Stimulated activated CD4-positive, alpha-beta T cell treated with anti-CD3 and anti-CD28 coated beads, Interleukin-12 subunit alpha, Interleukin-12 subunit beta, amount 100 ng/mL, for 4 hours (primary cell): ENCODE data around the gene ACSBG1.
A peak's percentile ranks its signal among the peaks of the same experiment; 100 is the strongest.
"Not testable (repeated sequence)": the region's sequence is repeated elsewhere in the genome, so short reads cannot be mapped to it uniquely, and the experiment has no call there.

Source experiments
- DNase-seq: peaks from one replicate; pipeline ENCODE4 v3.0.0-alpha.2; 2020

The ACSBG1 gene

DNA sequence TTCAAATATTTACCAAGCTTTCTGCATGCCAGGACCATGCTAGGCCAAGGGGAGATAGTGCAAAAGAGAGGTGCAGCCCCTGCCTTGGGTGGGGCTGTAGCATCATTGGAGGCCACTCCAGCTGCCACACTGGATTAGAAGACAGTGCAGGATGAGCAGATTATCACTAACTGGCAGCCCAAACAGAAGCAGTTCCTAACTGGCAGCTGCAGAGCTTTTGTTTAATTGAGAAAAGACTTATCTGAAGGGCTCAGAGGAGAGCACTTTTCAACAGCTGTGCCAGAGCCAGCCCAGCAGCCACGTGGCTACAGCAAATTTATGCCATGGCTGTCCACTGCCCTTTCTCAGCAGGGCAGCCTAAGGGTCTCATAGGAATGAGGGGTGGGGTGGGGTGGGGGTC, 13.5 kb upstream of the ACSBG1 start:
- DNase-seq, result no peak

GRCh38 chr15:78245976-78246620, 11.7 kb upstream of the ACSBG1 start:
- not testable (repeated sequence) for DNase-seq

- DNase-seq, result not testable (repeated sequence)
These were observed 11.0 kb upstream of the ACSBG1 start for GRCh38 chr15:78245392-78245791.

- no peak for DNase-seq
These were observed 10.5 kb upstream of the ACSBG1 start for GRCh38 chr15:78244893-78245292.

DNA sequence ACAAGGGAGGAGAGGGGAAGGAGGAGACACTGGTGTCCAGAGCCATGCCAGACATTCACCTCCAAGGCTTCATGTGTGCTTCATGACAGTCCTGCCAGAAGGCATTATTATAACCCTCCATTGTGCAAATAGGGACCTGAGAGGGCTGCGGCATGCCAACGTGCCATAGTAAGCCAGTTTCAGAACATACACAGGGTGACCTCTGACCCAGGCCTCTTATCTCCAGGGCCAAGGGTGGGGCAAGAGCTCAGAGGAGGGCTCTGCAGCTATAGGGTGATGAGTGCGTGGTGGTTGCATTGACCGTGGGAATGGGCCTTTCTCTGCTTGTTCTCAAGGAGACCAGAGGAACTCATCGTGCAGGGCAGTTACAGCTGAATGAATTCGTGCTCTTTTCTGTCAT, 9.7 kb upstream of the ACSBG1 start:
- DNase-seq, result no peak

DNA sequence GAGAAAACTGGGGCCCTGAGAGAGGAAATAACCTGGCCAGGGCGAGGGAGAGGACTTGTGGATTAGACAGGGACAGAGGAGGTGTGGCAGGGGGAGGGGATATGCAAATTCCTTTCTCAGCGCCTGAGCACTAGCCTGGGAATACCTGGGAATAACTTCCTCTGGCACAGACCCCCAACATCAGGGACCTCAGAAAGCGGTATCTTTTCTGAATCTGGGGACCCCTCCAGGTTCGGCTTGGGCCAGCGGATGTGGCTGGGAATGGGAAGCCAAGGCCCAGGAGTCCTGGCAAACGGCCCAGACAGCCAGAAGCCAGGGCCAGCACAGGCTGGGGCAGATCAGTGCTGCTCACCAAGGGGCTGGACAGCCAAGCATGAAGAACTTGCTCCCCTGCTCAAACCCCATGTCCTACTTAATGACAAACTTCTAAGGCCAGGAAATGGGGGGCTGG, 9.2 kb upstream of the ACSBG1 start:
- no peak for DNase-seq

DNA sequence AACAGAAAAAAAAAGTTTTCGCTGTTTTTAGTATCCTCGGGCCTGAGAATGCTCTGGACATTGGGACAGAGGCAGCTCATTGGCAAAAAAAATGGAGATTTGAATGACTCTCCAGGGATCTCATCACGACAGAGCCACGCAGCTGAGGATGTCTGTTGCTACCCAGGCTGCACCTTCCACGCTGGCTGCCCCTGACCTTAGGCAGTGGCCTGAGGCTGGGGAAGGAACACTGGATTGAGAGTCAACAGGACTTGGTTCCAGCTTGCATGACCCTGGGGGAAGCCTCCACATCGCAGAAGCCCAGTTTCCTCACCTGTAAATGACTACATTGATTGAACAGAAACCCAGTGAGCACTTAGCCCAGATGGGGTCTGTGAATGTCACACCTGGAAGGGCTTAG, 8.7 kb upstream of the ACSBG1 start:
- no peak for DNase-seq

- no peak for DNase-seq
These were observed 7.8 kb upstream of the ACSBG1 start for GRCh38 chr15:78242128-78242527.

GRCh38 chr15:78241017-78241416, 6.7 kb upstream of the ACSBG1 start:
- peak; percentile 84 for DNase-seq

DNA sequence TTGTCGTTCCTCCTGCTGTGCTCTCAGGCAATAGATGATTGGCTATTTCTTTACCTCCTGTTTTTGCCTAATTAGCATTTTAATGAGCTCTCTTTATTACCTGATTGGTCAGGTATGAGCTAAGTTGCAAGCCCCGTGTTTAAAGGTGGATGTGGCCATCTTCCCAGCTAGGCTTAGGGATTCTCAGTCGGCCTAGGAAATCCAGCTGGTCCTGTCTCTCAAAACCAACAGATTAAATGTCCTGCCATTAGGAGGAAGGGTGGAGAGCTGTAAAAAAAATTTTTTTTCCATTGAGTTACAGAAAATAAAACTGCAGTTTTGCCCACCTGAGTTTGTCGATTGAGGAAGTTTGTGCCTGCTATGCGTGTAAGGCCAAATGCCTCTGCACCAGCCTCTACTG, 5.4 kb upstream of the ACSBG1 start:
- DNase-seq, result no peak

DNA sequence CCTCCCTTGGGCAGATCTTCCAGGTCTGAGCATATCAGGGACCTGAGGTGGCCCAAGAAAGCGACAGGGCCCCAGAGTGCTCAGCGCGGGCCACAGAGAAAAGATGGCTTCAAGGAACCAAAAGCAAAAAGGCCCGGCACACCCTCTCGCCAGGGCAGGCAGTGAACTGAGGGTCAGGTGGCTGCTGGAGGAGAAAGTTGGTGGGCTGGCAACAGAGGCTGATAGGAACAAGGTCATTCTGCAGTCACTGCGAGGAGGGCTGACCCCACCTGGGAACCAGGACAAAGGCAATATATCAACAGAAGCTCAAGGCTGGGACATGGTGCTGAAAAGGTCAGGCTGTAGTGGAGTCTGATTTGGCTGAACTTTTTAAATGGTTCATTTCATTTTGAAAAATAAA, 2.8 kb upstream of the ACSBG1 start:
- no peak for DNase-seq

DNA sequence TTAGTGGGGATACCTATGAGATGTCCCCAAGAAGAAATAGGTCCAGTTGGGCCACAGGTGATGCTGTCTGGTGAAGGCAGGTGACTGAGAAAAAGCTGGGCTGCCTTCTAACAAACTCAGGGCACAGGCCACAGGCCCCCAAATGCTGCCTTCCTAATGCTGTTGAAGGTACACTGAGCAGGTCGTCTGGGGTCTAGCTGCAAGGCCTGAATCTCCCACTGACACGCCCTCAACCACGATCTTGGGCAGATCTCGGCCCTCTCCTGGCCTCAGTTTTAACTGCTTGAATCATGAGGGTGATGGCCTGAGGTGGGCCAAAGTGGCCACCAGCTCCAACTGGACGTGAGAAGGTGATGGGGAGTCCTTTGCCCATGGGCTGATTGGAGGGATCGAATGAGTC, 2.1 kb upstream of the ACSBG1 start:
- DNase-seq, result no peak

GRCh38 chr15:78233496-78233895, 869 bp downstream of the ACSBG1 start:
- no peak for DNase-seq

GRCh38 chr15:78232951-78233350, 1.4 kb downstream of the ACSBG1 start:
- no peak for DNase-seq

DNA sequence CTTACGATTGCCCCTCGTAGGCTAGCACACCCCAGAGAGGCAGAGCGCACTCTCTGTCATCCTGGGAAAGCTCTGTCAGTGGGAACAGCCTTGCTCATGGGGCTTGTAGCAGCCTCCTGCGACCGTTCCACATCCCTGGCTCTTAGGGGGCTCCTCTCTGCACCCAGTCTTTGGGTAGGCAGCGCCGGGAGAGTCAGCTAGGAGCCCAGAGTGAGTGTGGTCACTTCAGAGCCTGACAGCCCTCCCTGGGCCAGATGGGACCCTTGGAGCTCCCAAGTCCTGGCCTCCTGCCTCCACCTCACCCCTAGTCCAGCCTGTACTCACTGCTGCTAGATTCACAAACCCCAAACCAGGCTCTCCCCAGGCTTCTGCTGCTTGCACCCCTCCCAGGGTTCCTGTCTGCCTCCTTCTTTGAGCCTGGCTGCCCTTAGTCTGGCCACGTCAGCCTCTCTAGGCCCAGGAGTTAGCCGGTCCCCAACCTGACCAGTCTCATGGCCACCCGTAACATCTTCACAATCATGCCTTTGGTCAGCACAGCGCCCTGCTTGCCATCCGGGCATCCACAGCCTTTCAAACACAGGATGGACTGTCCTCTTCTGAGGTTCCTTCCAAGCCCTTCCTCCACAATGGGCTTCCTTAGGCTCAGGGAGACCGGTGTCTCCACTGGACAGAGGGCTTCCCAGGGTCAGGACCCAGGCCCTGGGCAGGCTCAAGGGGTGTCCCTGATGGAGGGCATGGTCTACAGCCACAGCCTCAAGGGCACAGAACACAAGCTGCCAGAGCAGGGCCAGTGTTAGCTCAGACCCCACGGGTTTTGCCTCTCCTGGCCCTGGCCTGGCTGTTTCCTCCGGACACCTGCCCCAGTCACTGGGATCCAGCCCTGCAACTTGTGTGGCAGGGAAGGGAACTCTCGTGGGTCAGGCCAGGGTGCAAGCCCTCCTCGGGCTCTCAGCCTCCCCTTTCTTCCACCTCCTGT, 4.6 kb downstream of the ACSBG1 start:
- DNase-seq, result no peak

DNA sequence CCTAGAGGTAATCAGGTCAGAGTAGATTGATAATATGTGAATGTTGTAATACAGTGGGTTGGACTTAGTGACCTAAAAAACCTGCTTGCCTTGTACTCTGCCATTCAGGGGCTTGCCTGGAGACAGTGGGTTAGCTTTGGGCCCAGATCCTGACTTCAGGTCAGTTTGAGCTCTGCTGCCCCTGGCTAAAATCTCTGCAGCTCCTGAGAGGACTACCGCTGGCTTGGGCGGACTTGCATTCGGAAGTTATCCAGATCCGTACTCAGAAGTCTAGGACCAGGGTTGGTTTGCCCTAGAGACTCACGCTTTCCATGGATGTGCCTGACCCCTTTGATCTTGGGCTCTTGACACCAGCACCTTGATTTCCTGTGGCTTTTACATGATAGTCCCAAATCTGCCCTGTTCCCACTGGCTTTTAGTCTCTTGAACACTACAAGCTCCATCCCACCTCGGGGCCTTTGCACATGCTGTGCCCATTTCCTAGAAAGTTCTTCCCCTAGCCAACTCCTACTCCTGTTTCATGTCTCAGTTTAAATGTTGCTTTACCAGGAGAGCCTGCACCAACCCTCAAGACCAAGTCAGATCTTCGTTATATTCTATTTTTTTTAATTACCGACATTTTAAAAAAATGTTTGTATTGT, 5.9 kb downstream of the ACSBG1 start:
- no peak for DNase-seq

- no peak for DNase-seq
These were observed 8.4 kb downstream of the ACSBG1 start for GRCh38 chr15:78225783-78226541.

GRCh38 chr15:78224023-78224411, 10.3 kb downstream of the ACSBG1 start:
- no peak for DNase-seq

DNA sequence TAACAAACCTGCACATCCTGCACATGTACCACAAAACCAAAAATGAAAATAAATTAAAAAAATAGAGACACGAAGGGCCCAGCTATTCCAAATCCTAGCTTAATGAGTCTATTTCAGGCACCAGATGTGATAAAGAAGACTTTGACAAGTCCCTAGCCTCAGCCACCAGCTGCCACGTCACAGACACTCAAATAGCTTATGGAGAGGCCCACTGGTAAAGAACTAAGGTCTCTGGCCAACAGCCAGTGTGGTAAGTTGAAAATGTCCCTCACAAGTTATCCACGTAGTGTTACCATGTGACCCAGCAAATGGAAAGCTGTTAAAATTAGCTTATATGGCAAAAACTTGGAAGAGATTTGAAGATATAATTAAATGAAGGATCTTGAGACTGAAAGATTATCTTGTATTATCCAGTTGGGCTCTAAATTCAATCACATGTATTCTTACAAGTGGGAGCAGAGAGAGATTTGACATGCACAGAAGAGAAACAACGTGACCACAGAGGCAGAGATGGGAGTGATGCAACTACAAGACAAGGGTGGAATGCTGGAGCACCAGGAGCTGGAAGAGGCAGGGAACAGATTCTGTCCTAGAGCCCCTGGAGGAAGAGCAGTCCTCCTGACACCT, 10.9 kb downstream of the ACSBG1 start:
- no peak for DNase-seq

GRCh38 chr15:78222745-78223395, 11.5 kb downstream of the ACSBG1 start:
- no peak for DNase-seq

DNA sequence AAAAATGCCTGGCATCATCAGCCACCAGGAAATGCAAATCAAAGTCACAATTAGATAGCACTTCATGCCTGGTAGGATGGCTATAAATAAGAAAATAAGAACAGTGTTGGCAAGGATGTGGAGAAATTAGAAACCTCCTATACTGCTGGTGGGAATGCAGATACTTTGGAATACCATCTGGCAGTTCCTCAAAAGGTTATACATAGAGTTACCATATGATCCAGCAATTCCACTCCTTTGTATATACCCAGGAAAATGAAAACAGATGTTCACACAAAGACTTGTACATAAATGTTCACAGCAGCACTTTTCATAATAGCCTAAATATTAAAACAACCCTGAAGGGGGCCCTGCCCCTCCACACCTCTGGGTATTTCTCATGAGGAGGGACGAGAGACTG, 13.7 kb downstream of the ACSBG1 start:
- DNase-seq, result no peak
